Colonic mucosa (tissue), 4 donors: ENCODE data around the gene LINS1. TPM values are rescaled to one million over a fixed set of nuclear protein-coding genes. Genes with fewer than 3 reads are reported as not detected.

Experiments
- DNase-seq: peaks from one replicate; pipeline ENCODE4 v3.0.0-alpha.2; 2020
- H3K27ac ChIP-seq: fragments of 200-600 bp; one replicate; pipeline ENCODE4 v1.8.0; 2021
- H3K27me3 ChIP-seq: fragments of 200-600 bp; one replicate; pipeline ENCODE4 v1.8.0; 2021
- H3K36me3 ChIP-seq: fragments of 200-600 bp; one replicate; pipeline ENCODE4 v1.8.0; 2021
- H3K4me1 ChIP-seq: fragments of 200-600 bp; one replicate; pipeline ENCODE4 v1.8.0; 2021; ENCODE audit warnings: mild to moderate bottlenecking
- H3K4me3 ChIP-seq: fragments of 200-600 bp; one replicate; pipeline ENCODE4 v1.8.0; 2021
- H3K9ac ChIP-seq, 2 donors: one replicate each; pipeline ENCODE4 v1.7.0; 2013; ENCODE audit warnings: control low read depth in 2 of 2, low read depth in 2 of 2, low read length in 2 of 2
- H3K9me3 ChIP-seq: fragments of 200-600 bp; one replicate; pipeline ENCODE4 v1.8.0; 2021
- CTCF ChIP-seq: fragments of 200-600 bp; IDR thresholded peaks from one replicate; pipeline ENCODE4 v1.8.0; 2022; ENCODE audit warnings: antibody characterized with exemption, mild to moderate bottlenecking
- intact Hi-C: fragments of 100-400 bp; cut with DNase I; formaldehyde crosslinking; loops from one replicate; pipeline ENCODE4 v1.14.1; 2022
- total RNA-seq, 2 donors: library from RNA; stranded (reverse); fragmentation: NEBNext Ultra II Directional in 1 of 2; extraction: Animal tissue kit (Norgen Biotek cat#: 25700) in 1 of 2; gene quantifications; one replicate each; pipeline ENCODE4 v1.2.1, GENCODE V29; 2021
- donor health status: healthy.
- donor health status: DM: no; HTN: no; CAD: no.
- donor health status: DM: no; HTN: no; CAD: no.

Gene LINS1
- total RNA-seq, 2 donors from 2014 or later: 12.6 to 14.4 TPM

DNA sequence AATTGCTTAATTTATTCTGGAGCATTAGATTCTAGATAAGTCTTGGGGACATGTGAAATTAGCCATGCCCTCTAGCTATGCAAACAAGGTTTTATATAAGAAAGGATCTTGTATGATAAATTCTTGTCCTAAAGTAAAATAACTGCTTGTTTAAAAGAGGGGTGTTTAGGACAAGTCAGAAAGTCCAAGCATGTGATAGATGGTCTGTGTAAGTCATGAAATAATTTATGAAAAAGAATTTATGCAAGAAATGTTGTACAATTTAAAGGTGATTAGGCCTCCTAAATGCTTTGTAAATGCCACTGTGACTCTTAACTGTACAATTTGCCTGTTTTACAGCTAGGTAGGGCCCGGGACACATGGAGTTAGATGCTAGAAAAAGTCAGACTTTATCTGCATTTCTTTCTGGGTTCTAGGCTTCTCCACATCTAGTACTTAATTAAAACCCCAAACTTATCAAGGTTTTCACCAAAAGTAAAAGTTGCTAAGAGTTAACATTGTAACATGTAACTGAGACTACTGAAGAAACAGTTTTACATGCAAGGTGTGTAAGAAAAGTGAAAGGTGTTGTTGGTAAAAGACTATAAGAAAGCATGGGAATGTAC is 13.2 kb downstream of the LINS1 start:
- intact Hi-C loops: no loop called here

DNA sequence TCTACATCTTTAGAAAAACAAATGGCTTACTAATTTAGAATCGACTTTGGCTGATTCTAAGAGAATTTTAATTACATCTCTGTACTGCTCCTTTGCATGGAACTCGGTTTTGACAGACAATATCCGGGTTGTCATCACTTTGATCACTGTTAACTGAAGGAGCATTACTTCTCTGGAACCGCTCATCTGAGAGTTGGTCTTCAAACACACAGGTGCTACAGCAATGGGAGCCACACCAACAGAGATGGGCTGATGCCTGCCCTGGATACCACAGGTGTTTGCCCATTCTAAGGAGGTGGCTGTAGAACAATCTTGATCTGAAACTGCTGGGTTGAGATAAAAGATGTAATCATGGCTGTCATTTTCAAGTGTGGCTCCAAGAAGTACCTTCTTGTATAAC is 21.6 kb downstream of the LINS1 start:
- H3K4me1 ChIP-seq: no peaks in the 10 kb centered on the region
- no peaks in the 10 kb centered on the region for H3K9me3 ChIP-seq
- intact Hi-C loops: no loop called here
- H3K36me3 ChIP-seq: no peaks in the 10 kb centered on the region
- TF ChIP-seq CTCF: no peak
- no peak overlapping the region for H3K4me3 ChIP-seq
- no peak for DNase-seq
- no peak overlapping the region for H3K9ac ChIP-seq
- no peaks in the 10 kb centered on the region for H3K27me3 ChIP-seq
- H3K27ac ChIP-seq: no peak overlapping the region

More for the DNA sequence above, 13.2 kb downstream of the LINS1 start:
- DNase-seq: no peak
- no peaks in the 10 kb centered on the region for H3K27me3 ChIP-seq
- H3K36me3 ChIP-seq: no peaks in the 10 kb centered on the region
- no peak for TF ChIP-seq CTCF
- no peaks in the 10 kb centered on the region for H3K9me3 ChIP-seq
- no peak overlapping the region for H3K9ac ChIP-seq
- H3K4me1 ChIP-seq: no peaks in the 10 kb centered on the region
- no peak overlapping the region for H3K27ac ChIP-seq
- H3K4me3 ChIP-seq: no peak overlapping the region

DNA sequence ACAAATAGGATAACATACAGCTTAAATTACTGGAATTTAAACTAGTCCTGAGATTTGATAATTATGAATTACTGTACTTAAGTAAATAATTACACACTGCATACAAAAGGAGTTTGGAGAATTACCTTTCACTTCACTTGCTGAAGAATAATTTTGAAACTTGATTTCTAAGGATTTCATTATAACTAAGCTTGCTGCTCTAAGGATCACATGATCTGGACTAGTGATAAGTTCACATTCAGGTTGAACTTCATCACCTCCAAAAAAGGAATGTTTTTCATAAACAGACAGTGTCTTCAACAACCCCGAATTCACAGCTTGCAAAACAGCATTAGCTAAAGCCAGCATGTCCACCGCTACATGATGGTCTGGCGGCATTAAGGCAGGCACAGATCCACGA is 28.5 kb downstream of the LINS1 start:
- Histone ChIP-seq H3K27ac (no peak overlapping the region), H3K27me3 (no peaks in the 10 kb centered on the region), H3K4me3 (no peak overlapping the region), H3K4me1 (no peaks in the 10 kb centered on the region), H3K9me3 (no peaks in the 10 kb centered on the region), H3K36me3 (no peaks in the 10 kb centered on the region), H3K9ac (no peak overlapping the region)
- intact Hi-C loops: loop anchor here (10.0 kb wide), 1 partner anchor 639 kb away; no protein-coding TSS in a partner anchor
- no peak for DNase-seq
- TF ChIP-seq CTCF: no peak

DNA sequence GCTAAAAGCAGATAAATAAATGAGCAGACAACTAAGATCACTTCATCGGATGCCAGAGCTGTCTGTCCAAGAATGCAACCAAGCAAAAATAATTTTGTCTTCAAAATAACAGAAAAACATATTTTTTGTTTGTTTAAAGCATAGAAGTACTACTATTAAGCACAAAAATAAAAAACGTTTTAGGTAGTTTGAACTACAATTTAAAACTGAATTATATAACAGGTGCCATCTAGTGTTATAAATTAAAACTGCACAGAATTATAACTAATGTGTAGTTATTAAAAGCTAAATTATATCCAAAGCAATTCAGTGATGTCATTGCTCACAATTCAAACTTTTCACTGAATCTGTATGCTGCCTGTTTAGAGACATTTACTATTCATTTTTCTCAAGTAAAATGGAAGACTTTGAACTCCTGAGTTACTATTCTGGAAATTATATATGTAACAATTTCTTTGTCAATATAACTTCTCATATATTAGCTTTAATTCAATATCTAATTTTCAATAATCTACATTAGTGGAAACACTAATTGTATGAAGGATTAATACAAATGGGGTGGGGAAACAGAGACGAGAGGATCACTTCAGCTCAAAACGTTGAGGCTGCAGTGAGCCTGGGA is 29.5 kb downstream of the LINS1 start:
- H3K9me3 ChIP-seq: no peaks in the 10 kb centered on the region
- no peak overlapping the region for H3K9ac ChIP-seq
- H3K27ac ChIP-seq: no peak overlapping the region
- intact Hi-C loops: loop anchor here (10.0 kb wide), 1 partner anchor 638 kb away; no protein-coding TSS in a partner anchor
- peak; percentile 51 for TF ChIP-seq CTCF
- H3K4me1 ChIP-seq: no peaks in the 10 kb centered on the region
- DNase-seq: no peak
- H3K4me3 ChIP-seq: no peak overlapping the region
- no peaks in the 10 kb centered on the region for H3K27me3 ChIP-seq
- H3K36me3 ChIP-seq: no peaks in the 10 kb centered on the region

DNA sequence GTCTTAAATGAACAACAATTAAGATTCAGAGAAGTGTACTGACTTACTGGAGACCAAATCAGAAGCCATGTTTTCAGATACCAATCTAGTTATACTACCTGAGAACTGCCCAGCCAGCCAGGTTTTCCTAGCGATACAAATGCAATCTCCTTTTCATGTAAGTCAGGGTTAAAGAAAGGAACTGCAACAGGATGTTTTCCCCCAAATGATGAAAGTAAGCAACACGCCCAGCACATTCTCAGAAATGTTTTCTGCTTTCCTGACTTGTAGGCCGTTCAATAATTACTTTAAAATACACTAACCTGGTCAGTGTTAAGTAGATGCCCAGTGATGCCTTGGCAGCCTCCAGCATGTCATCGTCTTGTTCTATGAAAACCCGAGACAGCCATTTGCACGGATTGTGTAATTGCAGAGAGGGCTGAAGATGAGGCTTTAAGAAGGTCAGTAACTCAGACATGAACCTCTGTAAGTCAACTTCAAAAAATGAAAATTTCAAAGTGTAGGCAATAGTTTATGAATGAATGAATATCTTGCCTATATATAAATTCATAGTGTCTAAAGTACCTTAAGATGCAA is 30.3 kb downstream of the LINS1 start:
- no peak for DNase-seq
- Histone ChIP-seq H3K4me3 (no peak overlapping the region), H3K36me3 (no peaks in the 10 kb centered on the region), H3K27me3 (no peaks in the 10 kb centered on the region), H3K9me3 (no peaks in the 10 kb centered on the region), H3K27ac (no peak overlapping the region), H3K9ac (no peak overlapping the region), H3K4me1 (no peaks in the 10 kb centered on the region)
- intact Hi-C loops: loop anchor here (10.0 kb wide), 1 partner anchor 637 kb away; no protein-coding TSS in a partner anchor
- no peak for TF ChIP-seq CTCF
